Skeletal muscle tissue (tissue), 4 donors: ENCODE results near the gene TMED5. TPM values are rescaled to one million over a fixed set of nuclear protein-coding genes. Genes with fewer than 3 reads are reported as not detected.
"Not testable (repeated sequence)": the region's sequence is repeated elsewhere in the genome, so short reads cannot be mapped to it uniquely, and the experiment has no call there.

Experiments
- H3K27ac ChIP-seq: one replicate; pipeline ENCODE4 v1.7.0; 2013; ENCODE audit warnings: mild to moderate bottlenecking, low read depth, low read length, inconsistent platforms
- H3K27me3 ChIP-seq, 3 donors: one replicate each; pipeline ENCODE4 v1.7.0; 2013; ENCODE audit warnings: low read length in 3 of 3; ENCODE audit not compliant: control insufficient read depth in 3 of 3, insufficient read depth in 3 of 3
- H3K36me3 ChIP-seq, 3 donors: one replicate each; pipeline ENCODE4 v1.7.0; 2013; ENCODE audit warnings: low read length in 3 of 3; ENCODE audit not compliant: control insufficient read depth in 3 of 3, insufficient read depth in 3 of 3
- H3K4me1 ChIP-seq, 3 donors: one replicate each; pipeline ENCODE4 v1.7.0; 2013; ENCODE audit warnings: low read length in 3 of 3, mild to moderate bottlenecking in 3 of 3; ENCODE audit not compliant: control insufficient read depth in 3 of 3, insufficient read depth in 3 of 3
- H3K4me3 ChIP-seq, 3 donors: one replicate each; pipeline ENCODE4 v1.7.0; 2013; ENCODE audit warnings: low read length in 3 of 3
- H3K9ac ChIP-seq, 3 donors: one replicate each; pipeline ENCODE4 v1.7.0; 2013; ENCODE audit warnings: low read length in 3 of 3, mild to moderate bottlenecking in 3 of 3, moderate library complexity in 2 of 3, low read depth in 1 of 3
- H3K9me3 ChIP-seq, 3 donors: one replicate each; pipeline ENCODE4 v1.7.0; 2013; ENCODE audit warnings: low read length in 3 of 3; ENCODE audit not compliant: control insufficient read depth in 3 of 3
- total RNA-seq: library from RNA; depleted of rRNA; stranded (reverse); fragments of >200 nt; gene quantifications from one replicate; pipeline ENCODE4 v1.2.3, GENCODE V29; 2014
- donor health status: Osteomylitis.

The TMED5 gene
- total RNA-seq, 1 donor from 2014 or later = 16.7 TPM

DNA sequence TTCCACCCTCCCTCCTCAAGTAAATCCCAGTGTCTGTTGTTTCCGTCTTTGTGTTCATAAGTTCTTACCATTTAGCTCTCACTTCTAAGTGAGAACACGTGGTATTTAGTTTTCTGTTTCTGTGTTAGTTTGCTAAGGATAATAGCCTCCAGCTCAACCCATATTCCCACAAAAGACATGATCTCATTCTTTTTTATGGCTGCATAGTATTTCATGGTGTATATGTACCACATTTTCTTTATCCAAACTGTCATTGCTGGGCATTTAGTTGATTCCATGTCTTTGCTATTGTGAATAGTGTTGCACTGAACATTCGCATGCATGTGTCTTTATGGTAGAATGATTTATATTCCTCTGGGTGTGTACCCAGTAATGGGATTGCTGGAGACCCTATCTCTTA lies 5.6 kb downstream of the TMED5 start:
- H3K27ac ChIP-seq, H3K36me3 ChIP-seq, H3K9me3 ChIP-seq, H3K9ac ChIP-seq, H3K4me3 ChIP-seq, H3K27me3 ChIP-seq: not testable (repeated sequence)
- H3K4me1 ChIP-seq = peaks cover 4 to 17% (median 15%) of the 10 kb centered on the region in 3 donors

DNA sequence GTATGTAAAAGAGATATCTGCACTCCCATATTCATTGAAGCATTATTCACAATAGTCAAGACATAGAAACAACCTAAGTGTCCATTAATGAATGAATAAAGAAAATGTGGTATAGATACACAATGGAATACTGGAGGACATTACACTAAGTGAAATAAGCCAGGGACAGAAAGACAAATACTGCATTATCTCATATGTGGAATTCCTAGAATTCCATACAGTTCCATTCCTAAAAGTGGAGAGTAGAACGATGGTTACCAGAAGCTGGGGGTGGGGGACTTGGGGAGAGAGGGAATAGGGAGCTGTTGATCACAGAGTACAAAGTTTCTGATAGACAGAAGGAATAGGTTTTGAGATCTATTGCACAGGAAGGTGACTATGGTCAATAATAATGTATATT lies 7.4 kb downstream of the TMED5 start:
- Histone ChIP-seq H3K4me3 (no peak overlapping the region), H3K9ac (no peak overlapping the region), H3K4me1 (peaks cover 0 to 9% (median 6%) of the 10 kb centered on the region in 3 donors), H3K27me3 (no peaks in the 10 kb centered on the region), H3K27ac (no peak overlapping the region), H3K36me3 (peaks cover 0 to 4% (median 0%) of the 10 kb centered on the region in 3 donors), H3K9me3 (no peaks in the 10 kb centered on the region)

DNA sequence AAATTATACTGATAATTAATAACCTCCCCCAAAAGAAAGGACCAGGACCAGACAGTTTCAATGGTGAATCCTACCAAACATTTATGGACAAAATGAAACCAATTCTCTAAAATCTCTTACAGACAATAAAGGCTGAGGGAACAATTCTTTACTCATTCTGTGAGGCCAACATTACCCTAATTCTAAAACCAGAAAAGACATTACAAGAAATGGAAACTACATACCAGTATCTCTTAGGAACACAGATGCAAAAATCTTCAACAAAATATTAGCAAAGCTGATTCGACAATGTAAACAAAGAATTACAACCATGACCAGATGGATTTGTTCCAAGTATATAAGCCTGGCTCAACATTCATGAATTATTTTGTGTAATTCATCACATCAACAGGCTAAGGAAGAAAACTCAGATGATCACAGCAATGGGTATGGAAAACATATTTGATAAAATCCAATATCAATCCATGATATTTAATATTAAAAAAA lies 8.6 kb downstream of the TMED5 start:
- H3K9me3 ChIP-seq = no peaks in the 10 kb centered on the region
- H3K4me1 ChIP-seq = peaks cover 0 to 2% (median 0%) of the 10 kb centered on the region in 3 donors
- no peak overlapping the region for H3K9ac ChIP-seq
- H3K27ac ChIP-seq = no peak overlapping the region
- H3K27me3 ChIP-seq = no peaks in the 10 kb centered on the region
- peaks cover 0 to 4% (median 0%) of the 10 kb centered on the region in 3 donors for H3K36me3 ChIP-seq
- H3K4me3 ChIP-seq = no peak overlapping the region

DNA sequence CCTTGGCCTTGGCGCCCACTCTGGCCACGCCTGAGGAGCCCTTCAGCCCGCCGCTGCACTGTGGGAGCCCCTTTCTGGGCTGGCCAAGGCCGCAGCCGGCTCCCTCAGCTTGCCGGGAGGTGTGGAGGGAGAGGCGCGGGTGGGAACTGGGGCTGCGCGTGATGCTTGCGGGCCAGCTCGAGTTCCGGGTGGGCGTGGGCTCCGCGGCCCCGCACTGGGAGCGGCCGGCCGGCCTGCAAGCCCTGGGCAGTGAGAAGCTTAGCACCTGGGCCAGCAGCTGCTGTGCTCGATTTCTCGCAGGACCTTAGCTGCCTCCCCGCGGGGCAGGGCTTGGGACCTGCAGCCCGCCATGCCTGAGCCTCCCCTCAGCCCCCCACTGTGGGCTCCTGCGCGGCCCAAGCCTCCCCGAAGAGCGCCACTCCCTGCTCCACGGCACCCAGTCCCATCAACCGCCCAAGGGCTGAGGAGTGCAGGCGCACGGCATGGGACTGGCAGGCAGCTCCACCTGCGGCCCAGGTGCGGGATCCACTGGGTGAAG lies 10.0 kb downstream of the TMED5 start:
- H3K9ac ChIP-seq, H3K4me1 ChIP-seq, H3K27me3 ChIP-seq, H3K9me3 ChIP-seq, H3K27ac ChIP-seq, H3K36me3 ChIP-seq, H3K4me3 ChIP-seq: not testable (repeated sequence)

DNA sequence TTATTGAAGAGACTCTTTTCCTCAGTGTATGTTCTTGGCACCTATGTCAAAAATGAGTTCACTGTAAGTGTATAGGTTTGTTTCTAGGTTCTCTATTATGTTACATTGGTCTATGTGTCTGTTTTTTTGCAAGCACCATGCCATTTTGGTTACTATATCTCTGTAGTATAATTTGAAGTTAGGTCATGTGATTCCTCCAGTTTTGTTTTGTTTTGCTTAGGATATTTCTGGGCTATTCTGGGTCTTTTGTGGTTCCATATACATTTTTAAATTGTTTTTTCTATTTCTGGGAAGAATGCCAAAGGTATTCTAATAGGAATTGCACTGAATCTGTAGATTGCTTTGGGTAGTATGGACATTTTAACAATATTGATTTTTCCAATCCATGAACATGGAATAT lies 13.2 kb downstream of the TMED5 start:
- H3K9me3 ChIP-seq = no peaks in the 10 kb centered on the region
- H3K27me3 ChIP-seq = no peaks in the 10 kb centered on the region
- no peak overlapping the region for H3K9ac ChIP-seq
- H3K4me1 ChIP-seq = peaks cover 9 to 17% (median 14%) of the 10 kb centered on the region in 3 donors
- H3K27ac ChIP-seq = no peak overlapping the region
- no peaks in the 10 kb centered on the region for H3K36me3 ChIP-seq
- no peak overlapping the region for H3K4me3 ChIP-seq

DNA sequence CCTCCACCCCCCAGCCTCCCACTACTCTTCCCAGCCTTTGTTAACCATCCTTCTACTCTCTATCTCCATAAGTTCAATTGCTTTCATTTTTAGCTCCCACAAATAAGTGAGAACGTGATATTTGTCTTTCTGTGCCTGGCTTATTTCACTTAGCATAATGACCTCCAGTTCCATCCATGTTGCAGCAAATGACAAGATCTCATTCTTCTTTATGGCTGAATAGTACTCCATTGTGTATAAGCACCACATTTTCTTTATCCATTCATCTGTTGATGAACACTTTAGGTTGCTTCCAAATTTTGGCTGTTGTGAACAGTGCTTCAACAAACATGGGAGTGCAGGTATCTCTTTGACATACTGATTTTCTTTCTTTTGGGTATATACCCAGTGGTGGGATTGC lies 14.3 kb downstream of the TMED5 start:
- not testable (repeated sequence) for H3K9ac ChIP-seq, H3K27ac ChIP-seq, H3K27me3 ChIP-seq, H3K4me3 ChIP-seq, H3K9me3 ChIP-seq, H3K36me3 ChIP-seq
- peaks cover 16 to 23% (median 19%) of the 10 kb centered on the region in 3 donors for H3K4me1 ChIP-seq

DNA sequence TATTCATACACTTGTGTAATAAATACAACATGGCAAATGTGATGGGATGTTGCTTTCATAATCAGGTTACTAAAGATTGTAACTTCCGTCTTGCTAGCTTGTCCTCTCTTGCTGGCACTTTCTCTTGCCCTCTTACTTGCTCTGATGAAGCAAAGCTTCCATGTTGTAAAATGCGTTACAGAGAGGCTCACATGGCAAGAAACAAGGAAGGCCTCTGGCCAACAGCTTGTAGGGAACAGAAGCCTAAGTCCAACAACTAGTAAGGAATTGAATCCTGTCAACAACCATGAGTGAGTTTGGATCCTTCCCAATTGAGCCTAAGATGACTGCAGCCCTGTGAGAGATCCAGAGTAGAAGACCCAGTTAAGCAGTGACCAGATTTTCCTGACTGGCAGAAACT lies 15.4 kb downstream of the TMED5 start:
- no peaks in the 10 kb centered on the region for H3K9me3 ChIP-seq
- no peak overlapping the region for H3K9ac ChIP-seq
- H3K36me3 ChIP-seq = no peaks in the 10 kb centered on the region
- H3K4me1 ChIP-seq = peaks cover 16 to 23% (median 19%) of the 10 kb centered on the region in 3 donors
- no peak overlapping the region for H3K4me3 ChIP-seq
- H3K27ac ChIP-seq = peak overlapping the region; percentile 60
- H3K27me3 ChIP-seq = no peaks in the 10 kb centered on the region

DNA sequence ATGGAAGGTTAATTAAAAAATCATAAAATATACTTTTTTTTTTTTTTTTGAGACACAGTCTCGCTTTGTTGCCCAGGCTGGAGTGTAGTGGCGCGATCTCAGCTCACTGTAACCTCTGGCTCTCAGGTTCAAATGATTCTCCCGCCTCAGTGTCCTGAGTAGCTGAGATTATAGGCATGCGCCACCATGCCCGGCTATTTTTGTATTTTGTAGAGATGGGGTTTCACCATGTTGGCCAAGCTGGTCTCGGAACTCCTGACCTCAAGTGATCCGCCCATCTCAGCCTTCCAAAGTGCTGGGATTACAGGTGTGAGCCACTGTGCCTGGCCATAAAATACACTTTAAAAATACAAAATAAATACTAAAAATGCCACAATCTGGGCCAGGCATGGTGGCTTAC lies 16.9 kb downstream of the TMED5 start:
- H3K4me3 ChIP-seq, H3K36me3 ChIP-seq, H3K9ac ChIP-seq, H3K9me3 ChIP-seq, H3K27me3 ChIP-seq: not testable (repeated sequence)
- Histone ChIP-seq H3K27ac (peak overlapping the region; percentile 60), H3K4me1 (peaks cover 16 to 23% (median 19%) of the 10 kb centered on the region in 3 donors)

DNA sequence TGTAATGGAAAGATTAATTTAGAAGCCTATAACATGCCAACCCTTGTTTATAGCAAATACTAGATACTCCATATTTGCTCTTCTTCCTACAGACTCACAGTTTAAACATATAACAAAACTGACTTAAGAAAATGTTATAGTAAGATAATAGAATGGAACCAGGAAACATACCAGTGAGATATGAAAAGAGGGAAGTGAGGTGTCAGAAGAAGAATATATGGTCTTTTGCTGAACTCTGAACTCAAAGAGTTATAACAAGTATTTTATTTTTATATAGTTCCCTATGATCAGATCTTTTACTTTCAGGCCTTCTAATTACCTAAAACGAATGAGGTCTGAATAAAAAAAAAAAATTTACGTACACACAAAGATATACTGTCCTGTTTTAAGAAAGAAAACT lies 20.9 kb downstream of the TMED5 start:
- H3K4me3 ChIP-seq = no peak overlapping the region
- H3K27ac ChIP-seq = no peak overlapping the region
- H3K9ac ChIP-seq = no peak overlapping the region
- no peaks in the 10 kb centered on the region for H3K9me3 ChIP-seq
- H3K36me3 ChIP-seq = peaks cover 2 to 23% (median 23%) of the 10 kb centered on the region in 3 donors
- H3K4me1 ChIP-seq = peaks cover 11 to 15% (median 13%) of the 10 kb centered on the region in 3 donors
- no peaks in the 10 kb centered on the region for H3K27me3 ChIP-seq

DNA sequence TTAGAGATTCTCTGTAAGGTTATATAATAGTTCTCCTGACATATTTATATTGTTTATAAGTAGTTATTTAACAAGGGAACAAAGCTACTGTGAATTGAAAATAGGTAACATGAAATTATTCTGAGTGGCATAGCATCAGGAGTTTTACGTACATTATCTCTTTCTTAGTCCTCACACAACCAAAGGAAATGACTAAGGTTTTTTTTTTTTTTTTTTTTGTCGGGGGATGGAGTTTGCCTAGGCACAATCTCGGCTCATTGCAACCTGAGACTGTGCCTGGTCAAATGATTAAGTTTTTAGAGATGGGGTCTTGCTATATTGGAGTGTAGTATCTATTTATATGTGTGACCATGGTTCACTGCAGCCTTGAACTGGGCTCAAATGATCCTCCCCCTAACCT lies 24.9 kb downstream of the TMED5 start:
- H3K4me3 ChIP-seq = no peak overlapping the region
- H3K9me3 ChIP-seq = no peaks in the 10 kb centered on the region
- peaks cover 0 to 2% (median 0%) of the 10 kb centered on the region in 3 donors for H3K4me1 ChIP-seq
- no peaks in the 10 kb centered on the region for H3K27me3 ChIP-seq
- peaks cover 2 to 29% (median 26%) of the 10 kb centered on the region in 3 donors for H3K36me3 ChIP-seq
- no peak overlapping the region for H3K9ac ChIP-seq
- H3K27ac ChIP-seq = no peak overlapping the region
